ENCODE results near the gene SLC1A4.

- TF ChIP-seq EZH2 (IDR thresholded peaks at IDR 0.05) (no peak), POLR2AphosphoS5 (IDR thresholded peaks at IDR 0.05; ENCODE audit: borderline replicate concordance, low read depth, low read length) (no peak)
Observed at GRCh38 chr2:65040400-65041261, 51.4 kb downstream of the SLC1A4 start.

Measured in SK-N-MC (cell line).